Endothelial cell (in vitro differentiated cells): ENCODE measurements around the gene BPIFB1. TPM values are rescaled to one million over a fixed set of nuclear protein-coding genes. Genes with fewer than 3 reads are reported as not detected.

Experiments used
- DNase-seq: peaks from one replicate; pipeline ENCODE4 v3.0.0; 2021; ENCODE audit warnings: low spot score
- H3K27ac Mint-ChIP-seq: one replicate; pipeline ENCODE4 v1.8.0; 2021; ENCODE audit warnings: mixed read lengths, inconsistent platforms; ENCODE audit not compliant: unreplicated experiment
- H3K27me3 Mint-ChIP-seq: one replicate; pipeline ENCODE4 v1.8.0; 2021; ENCODE audit warnings: mild to moderate bottlenecking, moderate library complexity, mixed read lengths, inconsistent platforms; ENCODE audit not compliant: unreplicated experiment
- H3K36me3 Mint-ChIP-seq: one replicate; pipeline ENCODE4 v1.8.0; 2021; ENCODE audit warnings: mild to moderate bottlenecking, low read depth, mixed read lengths, inconsistent platforms; ENCODE audit not compliant: unreplicated experiment
- H3K4me1 Mint-ChIP-seq: one replicate; pipeline ENCODE4 v1.8.0; 2021; ENCODE audit warnings: mild to moderate bottlenecking, mixed read lengths, inconsistent platforms; ENCODE audit not compliant: unreplicated experiment
- H3K4me3 Mint-ChIP-seq: one replicate; pipeline ENCODE4 v1.8.0; 2021; ENCODE audit warnings: mild to moderate bottlenecking, mixed read lengths, inconsistent platforms; ENCODE audit not compliant: unreplicated experiment
- H3K9me3 Mint-ChIP-seq: one replicate; pipeline ENCODE4 v1.8.0; 2021; ENCODE audit warnings: mixed read lengths, inconsistent platforms; ENCODE audit not compliant: unreplicated experiment
- total RNA-seq: library from RNA; stranded (reverse); fragmentation: NEBNext Ultra II Directional; extraction: Animal tissue kit (Norgen Biotek cat#: 25700); gene quantifications from one replicate; pipeline ENCODE4 v1.2.1, GENCODE V29; 2021; ENCODE audit not compliant: unreplicated experiment
- TF ChIP-seq, protein P1 (sequence below): fragments of 200-600 bp; sonication (generic); IDR thresholded peaks from one replicate; pipeline ENCODE4 v1.5.0; 2021; ENCODE audit warnings: antibody characterized with exemption; ENCODE audit not compliant: unreplicated experiment

The BPIFB1 gene
- total RNA-seq, 1 donor from 2014 or later: not detected

DNA sequence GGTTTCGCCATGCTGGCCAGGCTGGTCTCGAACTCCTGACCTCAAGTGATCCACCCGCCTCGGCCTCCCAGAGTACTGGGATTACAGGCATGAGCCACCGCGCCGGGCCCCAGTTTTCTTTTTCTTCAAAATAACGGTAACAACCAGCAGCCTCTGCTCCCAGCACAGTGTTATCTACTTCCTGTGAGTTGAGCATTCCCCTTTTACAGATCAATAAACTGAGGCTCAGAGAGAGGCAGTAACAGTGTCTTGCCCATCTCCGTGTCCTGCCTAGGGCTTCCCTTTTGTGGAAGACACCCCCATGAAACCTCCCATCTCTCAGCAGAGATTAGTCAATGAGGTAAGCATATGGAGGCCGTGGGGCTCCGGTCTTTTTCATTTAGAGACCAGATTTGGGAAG, 29.6 kb downstream of the BPIFB1 start:
- H3K27me3 Mint-ChIP-seq: peaks cover 6% of the 10 kb centered on the region
- H3K4me1 Mint-ChIP-seq: no peaks in the 10 kb centered on the region
- no peak overlapping the region for H3K4me3 Mint-ChIP-seq
- H3K36me3 Mint-ChIP-seq: peaks cover 4% of the 10 kb centered on the region
- no peaks in the 10 kb centered on the region for H3K9me3 Mint-ChIP-seq
- no peak overlapping the region for H3K27ac Mint-ChIP-seq
- TF ChIP-seq, protein P1, sequence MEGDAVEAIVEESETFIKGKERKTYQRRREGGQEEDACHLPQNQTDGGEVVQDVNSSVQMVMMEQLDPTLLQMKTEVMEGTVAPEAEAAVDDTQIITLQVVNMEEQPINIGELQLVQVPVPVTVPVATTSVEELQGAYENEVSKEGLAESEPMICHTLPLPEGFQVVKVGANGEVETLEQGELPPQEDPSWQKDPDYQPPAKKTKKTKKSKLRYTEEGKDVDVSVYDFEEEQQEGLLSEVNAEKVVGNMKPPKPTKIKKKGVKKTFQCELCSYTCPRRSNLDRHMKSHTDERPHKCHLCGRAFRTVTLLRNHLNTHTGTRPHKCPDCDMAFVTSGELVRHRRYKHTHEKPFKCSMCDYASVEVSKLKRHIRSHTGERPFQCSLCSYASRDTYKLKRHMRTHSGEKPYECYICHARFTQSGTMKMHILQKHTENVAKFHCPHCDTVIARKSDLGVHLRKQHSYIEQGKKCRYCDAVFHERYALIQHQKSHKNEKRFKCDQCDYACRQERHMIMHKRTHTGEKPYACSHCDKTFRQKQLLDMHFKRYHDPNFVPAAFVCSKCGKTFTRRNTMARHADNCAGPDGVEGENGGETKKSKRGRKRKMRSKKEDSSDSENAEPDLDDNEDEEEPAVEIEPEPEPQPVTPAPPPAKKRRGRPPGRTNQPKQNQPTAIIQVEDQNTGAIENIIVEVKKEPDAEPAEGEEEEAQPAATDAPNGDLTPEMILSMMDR: no peak
- no peak for DNase-seq

DNA sequence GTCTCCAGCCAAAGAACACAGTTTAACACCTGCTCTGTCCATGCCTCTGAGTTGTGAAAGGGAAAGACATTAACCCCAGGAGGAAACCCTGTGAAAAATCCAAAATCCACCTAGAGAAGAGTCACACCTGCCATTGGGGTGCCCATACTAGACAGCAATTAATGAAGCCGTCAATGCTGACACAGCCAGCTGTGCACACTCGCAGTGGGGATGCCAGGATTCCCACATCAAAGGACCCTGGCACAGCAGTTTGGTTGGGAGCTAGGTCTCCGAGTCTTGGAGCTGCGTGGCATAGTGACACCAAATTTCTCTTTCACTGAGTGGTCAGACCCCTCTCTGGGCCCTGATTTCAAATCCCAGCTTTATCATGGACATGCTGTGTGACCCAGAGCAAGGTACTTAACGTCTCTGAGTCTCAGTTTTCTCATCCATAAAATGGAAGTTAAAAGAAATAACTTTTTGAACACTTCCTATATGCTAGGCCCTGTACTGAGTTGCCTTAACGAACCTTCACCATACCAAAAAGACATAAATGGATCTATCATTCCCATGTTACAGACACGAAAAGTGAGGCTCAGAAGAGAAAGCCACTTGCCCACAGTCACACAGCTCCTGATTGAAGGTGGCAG, 30.8 kb downstream of the BPIFB1 start:
- Mint-ChIP-seq H3K27ac (no peak overlapping the region), H3K9me3 (no peaks in the 10 kb centered on the region), H3K27me3 (peaks cover 4% of the 10 kb centered on the region), H3K4me3 (no peak overlapping the region), H3K4me1 (no peaks in the 10 kb centered on the region), H3K36me3 (peaks cover under 1% of the 10 kb centered on the region)
- TF ChIP-seq, protein P1: no peak
- no peak for DNase-seq

DNA sequence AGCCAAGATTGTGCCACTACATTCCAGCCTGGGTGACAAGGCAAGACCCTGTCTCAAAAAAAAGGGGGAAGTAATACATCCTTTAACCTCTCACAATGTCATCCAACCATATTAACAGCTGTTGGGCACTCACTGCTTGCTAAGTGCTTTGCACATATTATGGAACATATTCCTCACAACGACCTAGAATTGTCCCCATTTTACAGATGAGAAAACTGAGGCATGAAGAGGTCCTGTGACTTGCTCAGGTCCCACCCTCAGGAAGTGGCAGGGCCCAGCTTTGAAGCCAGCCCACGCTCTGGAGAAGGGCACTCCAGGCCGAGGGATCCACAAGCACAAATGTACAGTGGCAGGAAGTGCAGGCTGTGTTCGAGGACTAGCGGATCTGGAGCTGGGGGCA, 33.3 kb downstream of the BPIFB1 start:
- no peak overlapping the region for H3K4me3 Mint-ChIP-seq

DNA sequence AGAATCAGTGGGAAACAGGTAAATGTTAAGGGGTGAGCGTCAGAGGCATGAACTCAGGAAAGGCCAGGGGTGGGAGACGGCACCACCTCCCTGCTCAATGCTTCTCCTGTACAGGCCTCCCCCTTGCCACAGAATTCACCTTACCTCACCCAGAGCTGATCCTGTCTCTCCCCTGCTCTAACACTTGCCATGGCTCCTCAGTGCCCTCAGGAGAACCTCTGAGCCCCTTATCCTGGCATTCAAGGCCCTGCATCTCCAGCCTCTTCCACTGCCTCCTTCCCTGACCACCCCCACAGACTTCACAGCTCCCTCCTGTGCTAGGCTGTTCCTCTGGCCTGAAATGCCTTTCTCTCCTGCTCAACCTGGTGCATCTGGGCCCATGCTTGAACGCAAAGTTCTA, 33.9 kb downstream of the BPIFB1 start:
- TF ChIP-seq, protein P1: no peak

More for the DNA sequence above, 33.3 kb downstream of the BPIFB1 start:
- TF ChIP-seq, protein P1: no peak
- Mint-ChIP-seq H3K9me3 (no peaks in the 10 kb centered on the region), H3K27ac (no peak overlapping the region), H3K27me3 (peaks cover 4% of the 10 kb centered on the region), H3K4me1 (no peaks in the 10 kb centered on the region), H3K36me3 (no peaks in the 10 kb centered on the region)
- DNase-seq: no peak

DNA sequence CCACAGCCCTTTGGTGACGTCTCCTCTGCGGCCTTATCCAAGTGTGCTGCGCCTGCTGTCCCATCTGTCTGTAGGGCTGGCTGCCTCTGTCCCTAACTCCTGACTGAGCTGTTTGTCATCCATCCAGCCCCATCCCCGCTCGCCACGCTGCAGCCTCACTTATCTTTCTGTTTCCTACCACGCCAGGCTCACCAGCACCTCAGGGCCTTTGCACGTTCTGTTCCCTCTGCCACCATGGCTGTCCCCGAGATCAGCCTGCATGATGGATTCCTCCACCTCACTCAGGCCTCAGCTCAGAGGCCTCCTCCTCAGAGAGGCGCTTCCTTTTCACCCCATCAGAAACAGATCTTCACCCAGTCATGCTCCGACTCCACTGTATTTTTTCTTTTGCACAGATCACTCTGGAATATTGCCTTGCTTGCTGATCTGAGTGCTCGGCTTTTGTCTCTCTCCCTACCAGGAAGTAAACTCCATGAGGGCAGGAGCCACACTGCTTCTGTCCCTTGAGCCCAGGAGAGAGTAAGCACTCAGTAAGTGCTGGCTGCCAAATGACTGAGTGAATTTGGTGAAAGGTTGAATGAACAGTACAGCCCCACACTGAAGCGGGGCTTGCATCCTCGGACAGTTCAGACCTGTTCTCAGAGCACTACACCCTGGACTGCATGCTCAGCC, 34.5 kb downstream of the BPIFB1 start:
- no peaks in the 10 kb centered on the region for H3K9me3 Mint-ChIP-seq
- H3K27ac Mint-ChIP-seq: no peak overlapping the region
- no peaks in the 10 kb centered on the region for H3K36me3 Mint-ChIP-seq
- no peaks in the 10 kb centered on the region for H3K4me1 Mint-ChIP-seq
- TF ChIP-seq, protein P1: no peak
- H3K27me3 Mint-ChIP-seq: peaks cover 5% of the 10 kb centered on the region
- H3K4me3 Mint-ChIP-seq: no peak overlapping the region
- DNase-seq: no peak

More for the DNA sequence above, 33.9 kb downstream of the BPIFB1 start:
- H3K27ac Mint-ChIP-seq: no peak overlapping the region
- DNase-seq: no peak
- H3K4me1 Mint-ChIP-seq: no peaks in the 10 kb centered on the region
- H3K4me3 Mint-ChIP-seq: no peak overlapping the region
- H3K36me3 Mint-ChIP-seq: no peaks in the 10 kb centered on the region
- H3K9me3 Mint-ChIP-seq: no peaks in the 10 kb centered on the region
- H3K27me3 Mint-ChIP-seq: peaks cover 1% of the 10 kb centered on the region
